LHCN-M2 (cell line): ENCODE results near the gene ARHGAP10. TPM values are rescaled to one million over a fixed set of nuclear protein-coding genes. Genes with fewer than 3 reads are reported as not detected.
"Not testable (repeated sequence)": the region's sequence is repeated elsewhere in the genome, so short reads cannot be mapped to it uniquely, and the experiment has no call there.

Source experiments
- DNase-seq: peaks from one replicate; pipeline ENCODE4 v3.0.0-alpha.2; 2012; ENCODE audit warnings: low read depth
- total RNA-seq: library from RNA; depleted of rRNA; stranded (reverse); fragments of >200 nt; gene quantifications from 2 replicates; pipeline ENCODE4 v1.2.3, GENCODE V29; 2014

Gene ARHGAP10
- total RNA-seq, 1 experiment from 2014 or later, result 28.9 TPM

GRCh38 chr4:147846318-147847155 is 114.6 kb downstream of the ARHGAP10 start:
- no peak for DNase-seq

GRCh38 chr4:147847751-147848590 is 116.1 kb downstream of the ARHGAP10 start:
- no peak for DNase-seq

- DNase-seq, result no peak
Measured at GRCh38 chr4:147848634-147849033, 116.7 kb downstream of the ARHGAP10 start.

GRCh38 chr4:147851135-147851534 is 119.2 kb downstream of the ARHGAP10 start:
- DNase-seq, result no peak

GRCh38 chr4:147853706-147854105 is 121.8 kb downstream of the ARHGAP10 start:
- no peak for DNase-seq

- DNase-seq, result no peak
Measured at GRCh38 chr4:147854154-147854553, 122.3 kb downstream of the ARHGAP10 start.

- DNase-seq, result no peak
Measured at GRCh38 chr4:147855571-147856009, 123.7 kb downstream of the ARHGAP10 start.

GRCh38 chr4:147860960-147861359 is 129.1 kb downstream of the ARHGAP10 start:
- no peak for DNase-seq

GRCh38 chr4:147862043-147862692 is 130.3 kb downstream of the ARHGAP10 start:
- DNase-seq, result peak; percentile 53

GRCh38 chr4:147863111-147863747 is 131.3 kb downstream of the ARHGAP10 start:
- peak; percentile 40 for DNase-seq

GRCh38 chr4:147863808-147864472 is 132.1 kb downstream of the ARHGAP10 start:
- peak; percentile 26 for DNase-seq

- DNase-seq, result no peak
Measured at GRCh38 chr4:147864607-147865006, 132.7 kb downstream of the ARHGAP10 start.

- no peak for DNase-seq
Measured at GRCh38 chr4:147865926-147866325, 134.0 kb downstream of the ARHGAP10 start.

- DNase-seq, result peak; percentile 82
Measured at GRCh38 chr4:147866532-147867271, 134.8 kb downstream of the ARHGAP10 start.

- no peak for DNase-seq
Measured at GRCh38 chr4:147874109-147874508, 142.2 kb downstream of the ARHGAP10 start.

GRCh38 chr4:147877308-147877771 is 145.5 kb downstream of the ARHGAP10 start:
- DNase-seq, result no peak

- no peak for DNase-seq
Measured at GRCh38 chr4:147879676-147880075, 147.8 kb downstream of the ARHGAP10 start.

- DNase-seq, result no peak
Measured at GRCh38 chr4:147880511-147880910, 148.6 kb downstream of the ARHGAP10 start.

- DNase-seq, result no peak
Measured at GRCh38 chr4:147884536-147884935, 152.6 kb downstream of the ARHGAP10 start.

GRCh38 chr4:147885216-147885615 is 153.3 kb downstream of the ARHGAP10 start:
- DNase-seq, result not testable (repeated sequence)
